ENCODE results near the gene ATL3.
"Not testable (repeated sequence)": the region's sequence is repeated elsewhere in the genome, so short reads cannot be mapped to it uniquely, and the experiment has no call there.

ATL3 gene

DNA sequence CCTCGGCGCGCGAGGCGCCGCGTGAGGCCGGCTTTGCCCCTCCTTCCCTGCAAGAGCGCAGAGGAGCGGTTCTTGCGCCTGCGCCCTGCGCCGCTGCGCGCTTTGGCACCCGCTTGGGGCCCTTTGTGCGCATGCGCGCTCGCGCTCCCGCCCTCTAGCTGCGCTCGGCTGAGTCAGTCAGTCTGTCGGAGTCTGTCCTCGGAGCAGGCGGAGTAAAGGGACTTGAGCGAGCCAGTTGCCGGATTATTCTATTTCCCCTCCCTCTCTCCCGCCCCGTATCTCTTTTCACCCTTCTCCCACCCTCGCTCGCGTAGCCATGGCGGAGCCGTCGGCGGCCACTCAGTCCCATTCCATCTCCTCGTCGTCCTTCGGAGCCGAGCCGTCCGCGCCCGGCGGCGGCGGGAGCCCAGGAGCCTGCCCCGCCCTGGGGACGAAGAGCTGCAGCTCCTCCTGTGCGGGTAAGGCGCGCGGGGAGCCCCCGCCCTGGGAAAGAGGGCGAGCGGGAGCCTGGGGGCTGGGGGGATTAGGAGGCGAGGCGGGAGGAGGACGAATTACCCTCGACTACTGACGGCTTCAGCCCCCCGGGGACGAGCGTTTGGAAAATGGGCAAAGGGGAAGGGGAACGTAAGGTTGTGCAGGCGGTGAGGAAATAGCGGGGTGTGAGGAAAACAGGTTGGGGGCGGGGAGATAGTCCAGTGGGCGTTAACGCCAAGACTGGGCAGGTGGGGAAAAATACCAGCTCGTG, 10.3 kb upstream of the ATL3 start, which contains the start of gene RTN3:
TSS of gene RTN3 (plus strand) at position 180 of the 745 bp plus-strand sequence. CDS start at position 317, 137 bp downstream.
- peak; percentile 96 for DNase-seq (ENCODE audit: low read depth)

DNA sequence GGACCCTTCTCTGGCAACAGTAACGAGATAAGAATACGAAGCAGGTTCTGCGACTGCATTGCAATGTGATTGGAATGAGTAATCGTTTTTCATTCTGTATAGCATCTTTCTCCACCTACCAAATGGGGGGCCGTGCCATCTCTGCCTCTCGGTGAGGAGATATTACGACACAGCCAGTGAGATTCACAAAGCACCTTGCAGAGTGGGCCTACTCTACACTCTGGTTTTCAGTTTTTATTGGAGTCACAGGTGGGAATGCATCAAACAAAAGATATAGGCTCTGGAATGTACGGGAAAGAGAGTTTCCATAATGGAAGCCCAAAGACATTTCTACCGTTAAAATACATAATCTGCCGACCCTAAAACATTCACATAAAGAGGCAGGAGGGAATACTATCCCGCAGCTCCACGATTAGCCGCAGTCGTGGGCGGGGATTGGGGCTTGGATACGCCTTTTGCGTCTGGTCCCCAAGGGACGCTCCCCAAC, 9.7 kb upstream of the ATL3 start:
- DNase-seq (ENCODE audit: low read depth) = no peak

DNA sequence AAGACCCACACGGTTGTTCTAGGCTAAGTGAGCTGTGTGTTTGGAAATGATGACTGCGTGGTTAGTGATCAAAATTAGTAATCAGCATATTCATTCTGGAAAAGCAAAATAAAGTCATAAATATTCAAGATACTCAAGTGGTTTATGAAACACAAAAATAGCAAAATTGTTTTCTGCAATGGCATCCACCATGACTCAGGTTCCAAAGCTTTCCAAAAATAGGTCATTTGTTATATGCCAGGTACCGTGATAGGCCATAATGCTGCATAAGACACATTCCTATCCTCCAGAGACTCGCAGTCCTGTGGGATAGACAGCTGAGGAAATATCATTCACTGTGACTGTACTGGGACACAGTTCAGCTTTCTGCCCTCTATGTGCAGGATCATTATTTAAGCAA, 2.4 kb upstream of the ATL3 start:
- no peak for DNase-seq (ENCODE audit: low read depth)

DNA sequence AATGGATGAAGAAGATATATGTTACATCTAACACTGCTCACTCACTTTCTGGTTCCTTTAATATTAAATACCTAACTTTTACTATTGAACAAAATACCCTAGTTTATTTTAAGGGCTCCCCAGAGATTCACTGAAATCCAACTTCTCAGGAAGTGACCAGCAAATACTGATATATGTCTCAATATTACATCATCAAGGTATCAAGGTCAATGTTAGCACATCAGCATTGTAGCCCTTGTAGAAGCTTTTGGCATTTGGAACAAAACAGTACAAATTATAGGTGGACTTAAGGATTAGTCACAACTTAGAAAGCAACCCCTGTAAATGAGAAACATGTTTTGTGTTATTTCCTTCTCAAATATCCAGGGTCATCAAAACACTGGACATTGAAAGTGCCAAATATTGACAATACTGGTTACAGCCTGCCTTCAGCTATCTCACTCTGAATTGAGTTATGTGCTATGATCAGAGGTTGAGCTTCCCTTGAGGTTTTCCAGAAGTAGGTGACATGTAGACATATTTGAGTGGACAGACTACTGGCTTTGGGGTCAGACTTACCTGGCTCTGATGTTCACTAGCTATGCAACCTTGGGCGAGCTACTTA, 1.9 kb upstream of the ATL3 start:
- DNase-seq (ENCODE audit: low read depth) = no peak

DNA sequence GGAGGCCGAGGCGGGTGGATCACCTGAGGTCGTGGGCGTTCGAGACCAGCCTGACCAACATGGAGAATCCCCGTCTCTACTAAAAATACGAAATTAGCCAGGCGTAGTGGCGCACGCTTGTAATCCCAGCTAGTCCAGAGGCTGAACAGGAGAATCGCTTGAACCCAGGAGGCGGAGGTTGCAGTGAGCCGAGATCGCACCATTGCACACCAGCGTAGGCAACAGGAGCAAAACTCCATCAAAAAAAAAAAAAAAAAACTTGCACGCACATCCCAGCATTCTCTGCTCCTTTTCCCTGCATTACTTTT, 934 bp upstream of the ATL3 start:
- no peak for DNase-seq (ENCODE audit: low read depth)

DNA sequence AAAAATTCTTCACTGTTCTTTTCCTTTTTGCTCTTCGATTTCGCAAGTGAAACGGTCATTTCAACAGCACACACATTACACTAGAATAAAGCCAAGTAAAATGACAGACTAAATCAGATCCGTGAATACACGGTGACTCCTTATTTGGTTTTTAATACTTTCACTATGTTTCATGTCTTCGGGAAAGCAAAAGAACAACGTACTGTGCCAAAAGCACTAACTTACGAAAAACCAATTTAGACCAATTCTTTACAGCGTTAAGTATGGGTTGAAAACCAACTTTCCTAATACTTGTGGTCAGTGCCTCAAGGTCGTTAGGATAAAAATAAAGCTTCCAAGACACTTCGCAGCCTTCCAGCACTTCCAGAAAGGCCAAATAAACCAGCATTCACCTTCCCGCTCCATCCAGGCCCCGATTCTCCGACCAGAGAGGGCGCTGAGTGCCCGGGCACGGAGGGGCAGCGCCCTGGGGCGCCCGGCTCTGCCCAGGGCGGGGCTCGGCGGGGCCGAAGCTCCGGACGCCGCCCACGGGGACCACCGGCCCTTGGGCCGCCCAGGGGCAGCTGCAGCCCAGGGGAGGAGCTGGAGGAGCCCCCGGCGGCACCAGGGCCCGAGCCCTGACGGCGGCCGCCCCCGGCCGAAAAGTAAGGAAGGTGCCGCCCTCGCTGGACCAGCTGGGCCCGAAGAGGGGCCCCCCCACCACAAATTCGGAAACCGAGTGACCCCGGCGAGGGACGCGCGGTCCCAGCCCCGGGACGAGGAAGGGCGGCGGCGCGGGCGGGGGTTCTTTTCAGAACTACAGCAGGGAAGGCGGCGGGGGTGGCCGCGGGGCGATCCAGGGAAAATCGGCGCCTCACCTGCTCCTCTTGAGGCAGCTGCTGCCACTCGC, 499 bp downstream of the ATL3 start:
- no peak for DNase-seq (ENCODE audit: low read depth)

DNA sequence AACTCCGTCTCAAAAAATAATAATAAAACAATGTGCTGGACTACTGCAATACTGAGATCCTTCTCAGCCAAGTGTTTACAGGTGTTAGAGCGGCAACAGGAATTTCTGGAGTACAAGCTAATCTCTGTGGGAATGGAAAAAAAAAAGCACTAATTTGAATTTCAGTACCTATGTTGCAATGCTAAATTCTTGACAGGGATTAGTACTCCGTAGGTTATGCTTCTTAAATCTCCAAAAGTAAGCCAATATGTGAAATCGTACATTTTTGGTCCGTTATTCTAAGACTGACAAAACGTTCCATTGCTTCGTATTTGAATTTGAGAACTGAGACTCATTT, 1.1 kb downstream of the ATL3 start:
- no peak for DNase-seq (ENCODE audit: low read depth)

DNA sequence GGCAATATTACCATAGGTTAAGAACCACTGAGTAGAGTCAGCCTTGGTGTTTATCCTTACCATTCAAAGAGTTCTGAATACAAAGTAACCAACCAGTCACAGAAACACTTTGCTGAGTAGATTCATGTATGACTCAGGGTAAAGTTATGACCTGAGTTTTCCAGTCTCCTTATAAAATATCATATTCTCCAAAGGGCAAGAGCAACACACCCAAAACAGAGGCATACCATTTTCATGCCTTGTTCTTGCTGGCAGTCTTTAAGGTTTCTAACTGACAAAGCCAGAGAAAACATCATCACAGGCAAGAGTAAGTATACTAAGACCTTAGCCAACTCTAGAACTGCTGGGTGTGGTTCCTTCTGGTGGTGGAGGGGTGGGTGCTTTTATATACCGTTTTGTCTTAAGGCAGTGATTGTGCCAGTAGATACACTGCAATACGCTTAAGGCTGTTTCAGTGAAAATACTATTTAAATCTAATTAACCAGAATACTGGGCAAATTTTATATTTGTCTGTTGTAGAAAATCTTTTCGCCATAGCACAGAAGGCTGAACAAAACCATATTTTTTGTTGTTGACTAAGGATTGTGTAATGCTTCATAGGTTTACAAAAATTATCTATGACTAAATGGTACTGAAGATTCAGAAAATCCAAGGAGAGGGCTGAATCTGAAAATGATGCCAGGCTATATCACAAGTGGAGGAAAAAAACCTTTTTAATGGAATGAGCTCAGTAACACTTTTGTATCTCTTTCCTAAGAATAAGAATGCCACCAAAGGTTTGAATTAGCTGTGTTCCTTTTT, 3.0 kb downstream of the ATL3 start:
- no peak for DNase-seq (ENCODE audit: low read depth)

DNA sequence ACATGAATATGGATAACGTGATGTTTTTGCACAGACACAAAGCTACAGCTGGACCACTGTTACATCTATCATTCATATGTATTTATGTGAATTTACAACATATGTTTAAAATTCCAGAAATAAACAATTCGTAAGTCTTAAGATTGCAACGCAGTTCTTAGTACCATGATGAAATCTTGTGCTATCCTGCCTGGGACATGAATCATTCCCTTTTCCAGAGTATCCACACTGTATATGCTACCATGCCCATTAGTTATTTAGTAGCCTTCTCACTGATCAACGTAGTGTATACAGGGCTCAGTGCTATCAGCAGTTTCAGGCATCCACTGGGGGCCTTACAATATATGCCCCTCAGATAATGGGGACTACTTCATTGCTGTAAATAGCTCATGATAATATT, 4.3 kb downstream of the ATL3 start:
- DNase-seq (ENCODE audit: low read depth) = no peak

DNA sequence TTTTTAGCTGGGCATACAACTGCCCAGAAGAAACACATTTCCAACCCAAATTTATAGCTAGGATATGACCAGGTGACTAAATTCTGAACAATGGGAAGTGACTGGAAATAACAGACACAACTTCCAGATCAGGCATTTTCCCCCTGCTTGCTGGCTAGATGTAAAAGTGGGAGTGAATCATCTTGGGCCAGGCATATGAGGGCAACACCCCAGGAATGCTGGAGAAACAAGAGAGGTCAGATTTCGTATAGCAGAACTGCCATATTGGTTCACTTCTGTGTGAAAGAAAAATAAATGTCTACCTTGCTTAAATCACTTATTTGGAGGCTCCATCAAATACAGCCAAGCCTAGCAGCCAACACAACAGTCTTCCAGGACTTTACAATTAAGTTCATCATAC, 7.4 kb downstream of the ATL3 start:
- no peak for DNase-seq (ENCODE audit: low read depth)

DNA sequence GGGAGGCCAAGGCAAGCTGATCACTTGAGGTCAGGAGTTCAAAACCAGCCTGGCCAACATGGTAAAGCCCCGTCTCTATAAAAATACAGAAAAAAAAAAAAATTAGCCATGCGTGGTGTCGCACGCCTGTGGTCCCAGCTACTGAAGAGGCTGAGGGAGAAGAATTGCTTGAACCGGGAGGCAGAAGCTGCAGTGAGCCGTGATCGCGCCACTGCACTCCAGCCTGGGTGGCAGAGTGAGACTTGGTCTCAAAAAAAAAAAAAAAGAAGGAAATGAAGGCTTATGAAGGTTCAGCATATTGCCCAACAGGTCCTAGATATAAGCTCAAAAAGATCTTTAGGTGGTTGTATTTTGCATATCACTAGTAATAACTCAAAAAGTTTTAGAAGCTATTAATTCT, 10.2 kb downstream of the ATL3 start:
- DNase-seq (ENCODE audit: low read depth) = no peak

DNA sequence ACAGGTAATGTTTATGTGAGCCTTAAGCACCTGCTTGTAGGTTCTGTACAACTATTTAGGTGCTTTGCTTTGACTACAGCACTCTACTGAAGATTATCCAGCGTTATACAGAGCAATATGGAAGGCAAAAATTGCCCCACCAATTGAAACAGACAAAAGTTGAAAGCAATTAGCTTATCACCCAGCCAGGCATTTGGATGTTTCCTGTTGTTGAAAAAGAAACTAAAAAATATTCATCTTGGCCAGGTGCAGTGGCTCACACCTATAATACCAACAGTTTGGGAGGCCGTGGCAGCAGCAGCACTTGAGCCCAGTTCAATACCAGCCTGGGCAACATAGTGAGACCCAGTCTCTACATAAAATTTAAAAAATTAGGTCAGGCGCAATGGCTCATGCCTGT, 18.5 kb downstream of the ATL3 start:
- DNase-seq (ENCODE audit: low read depth) = no peak

DNA sequence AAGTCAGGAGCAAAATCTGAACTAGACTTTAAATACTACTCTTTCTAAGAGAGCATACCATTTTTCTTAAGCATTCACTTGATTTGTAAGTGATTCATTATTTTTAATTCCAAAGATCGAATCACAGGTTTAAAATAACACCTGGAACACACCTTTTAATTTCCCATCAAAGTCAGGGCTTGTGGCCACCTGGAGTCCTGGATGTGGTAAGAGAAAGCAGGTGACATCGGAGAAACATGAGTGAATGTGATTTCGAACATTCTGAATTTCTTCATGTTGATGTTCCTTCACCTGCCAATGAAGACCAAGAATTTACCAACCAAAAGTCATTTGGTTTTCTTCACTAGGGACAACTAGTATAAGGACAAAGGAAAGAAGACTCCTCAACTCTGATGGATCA, 28.0 kb downstream of the ATL3 start:
- DNase-seq (ENCODE audit: low read depth) = no peak

DNA sequence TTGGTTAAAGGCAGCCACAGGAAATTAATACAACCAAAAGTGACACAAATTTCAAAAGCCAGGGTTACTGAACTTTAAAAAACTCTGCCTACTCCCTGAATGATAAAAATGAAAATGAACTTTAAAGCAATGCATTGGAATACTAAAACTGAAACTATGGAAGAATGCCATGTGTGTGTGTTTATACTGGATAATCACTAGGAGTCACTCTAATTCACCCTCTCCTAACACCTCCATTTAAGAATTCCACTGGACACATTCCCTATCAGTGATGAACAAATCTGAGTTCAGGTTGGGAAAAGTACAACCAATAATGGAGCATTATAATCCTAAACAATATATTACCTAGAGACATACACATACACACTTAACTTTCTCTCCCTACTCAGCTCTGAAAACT, 29.4 kb downstream of the ATL3 start:
- no peak for DNase-seq (ENCODE audit: low read depth)

DNA sequence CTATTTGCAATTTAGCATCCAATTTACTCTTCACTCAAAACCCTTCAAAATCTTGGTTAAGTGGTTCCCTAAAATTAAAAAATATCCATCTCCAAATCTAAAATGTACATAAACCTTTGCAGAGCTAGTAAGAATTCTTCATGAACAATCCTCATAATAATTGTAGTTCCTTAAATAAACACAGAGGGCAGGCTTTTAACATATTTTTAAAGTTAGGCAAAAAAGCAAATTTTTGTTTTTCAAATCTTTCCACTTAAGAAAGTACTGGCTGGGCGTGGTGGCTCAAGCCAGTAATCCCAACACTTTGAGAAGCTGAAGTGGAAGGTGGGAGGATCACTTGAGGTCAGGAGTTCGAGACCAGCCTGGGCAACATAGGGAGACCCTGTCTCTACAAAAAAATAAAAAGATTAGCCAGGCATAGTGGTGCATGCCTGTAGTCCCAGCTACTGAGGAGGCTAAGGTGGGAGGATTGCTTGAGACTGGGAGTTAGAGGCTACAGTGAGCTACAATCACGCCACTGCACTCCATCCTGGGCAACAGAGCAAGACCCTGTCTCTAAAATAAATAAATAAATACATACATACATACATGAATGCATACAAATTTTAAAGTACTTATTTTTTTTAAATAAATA, 31.9 kb downstream of the ATL3 start:
- no peak for DNase-seq (ENCODE audit: low read depth)

DNA sequence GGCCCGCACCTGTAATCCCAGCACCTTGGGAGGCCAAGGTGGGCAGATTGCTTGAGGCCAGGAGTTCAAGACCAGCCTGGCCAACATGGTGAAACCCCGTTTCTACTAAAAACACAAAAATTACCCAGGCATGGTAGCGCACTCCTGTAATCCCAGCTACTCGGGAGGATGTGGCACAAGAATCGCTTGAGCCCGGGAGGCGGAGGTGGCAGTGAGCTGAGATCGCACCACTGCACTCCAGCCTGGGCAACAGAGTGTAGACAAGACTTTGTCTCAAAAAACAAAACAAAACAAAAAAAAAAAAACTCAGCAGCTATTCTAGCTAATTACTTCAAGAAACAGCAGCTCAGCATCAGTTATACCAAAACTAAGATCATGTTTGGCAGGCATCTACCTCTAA, 32.7 kb downstream of the ATL3 start:
- DNase-seq (ENCODE audit: low read depth) = not testable (repeated sequence)

DNA sequence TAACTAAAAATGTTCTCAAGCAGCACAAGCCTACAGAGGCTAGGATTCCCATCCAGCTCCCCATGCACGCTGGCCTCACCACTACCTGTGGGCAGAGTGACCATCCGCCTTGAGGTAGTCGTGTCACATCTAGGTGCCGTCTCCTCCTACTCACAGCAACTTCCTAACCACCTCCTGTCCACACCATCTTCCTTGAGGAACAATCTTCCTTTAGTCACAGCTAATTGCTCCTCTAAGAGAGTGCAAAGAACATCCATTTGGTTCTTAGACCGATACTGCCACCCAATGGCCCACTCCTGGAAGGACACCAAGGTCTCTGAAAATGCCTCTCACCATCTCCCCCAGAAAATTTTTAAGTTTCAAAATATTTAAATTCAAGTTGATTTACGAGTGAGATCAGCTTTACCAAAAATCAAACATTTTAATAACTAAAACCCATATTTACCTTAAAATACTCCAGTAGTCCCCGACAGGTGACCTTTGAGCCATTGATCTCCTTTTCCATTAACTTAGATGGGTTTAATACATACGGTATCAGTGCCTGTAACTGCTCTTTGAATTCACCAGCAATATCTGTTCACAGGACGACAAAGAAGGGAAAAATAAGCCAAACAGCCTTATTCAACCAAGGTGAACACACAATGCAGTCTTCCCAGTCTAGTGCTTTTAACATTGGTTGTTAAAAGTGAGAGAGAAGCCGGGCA, 35.3 kb downstream of the ATL3 start:
- peak; percentile 23 for DNase-seq (ENCODE audit: low read depth)

DNA sequence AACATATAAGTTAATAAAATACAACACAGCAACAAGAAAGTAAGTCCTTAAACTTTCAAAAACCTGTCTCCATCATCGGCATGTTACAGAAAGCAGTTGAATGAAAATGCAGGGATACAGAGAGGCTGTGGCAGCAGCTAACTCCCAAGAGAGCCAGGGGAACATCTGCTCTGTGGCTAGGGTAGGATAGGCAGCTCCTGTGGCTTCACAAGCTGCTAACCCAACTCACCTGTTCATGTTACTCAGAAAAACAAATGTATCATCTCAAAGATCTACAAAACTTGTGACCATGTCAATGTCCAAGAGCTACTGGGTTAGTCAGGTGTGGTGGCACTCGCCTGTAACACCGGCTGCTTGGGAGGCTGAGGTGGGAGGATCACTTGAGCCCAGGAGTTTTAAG, 41.8 kb downstream of the ATL3 start:
- no peak for DNase-seq (ENCODE audit: low read depth)

DNA sequence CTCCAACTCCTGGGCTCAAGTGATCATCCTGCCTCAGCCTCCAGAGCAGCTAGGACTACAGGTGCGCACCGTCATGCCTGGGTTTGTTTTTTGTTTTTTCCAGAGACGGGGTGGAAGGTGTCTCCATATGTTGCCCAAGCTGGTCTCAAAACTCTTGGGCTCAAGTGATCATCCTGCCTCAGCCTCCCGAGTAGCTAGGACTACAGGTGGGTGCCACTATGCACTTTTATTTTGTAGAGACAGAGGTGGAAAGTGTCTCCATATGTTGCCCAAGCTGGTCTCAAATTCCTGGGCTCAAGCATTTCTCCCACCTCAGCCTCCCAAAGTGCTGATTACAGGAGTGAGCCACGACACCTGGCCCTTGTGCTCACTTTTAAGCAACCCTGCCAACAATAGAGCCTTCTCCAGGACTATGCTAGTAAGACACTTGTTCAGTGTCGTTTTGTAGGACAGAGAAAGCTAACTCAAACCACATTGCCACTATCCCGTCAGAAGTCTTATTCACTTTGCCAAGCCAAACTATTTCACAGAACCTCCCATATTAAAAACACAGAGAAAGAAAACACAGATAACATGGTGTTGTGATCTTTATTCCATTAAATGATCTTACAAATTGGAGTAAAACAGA, 47.5 kb downstream of the ATL3 start:
- DNase-seq (ENCODE audit: low read depth) = no peak

DNA sequence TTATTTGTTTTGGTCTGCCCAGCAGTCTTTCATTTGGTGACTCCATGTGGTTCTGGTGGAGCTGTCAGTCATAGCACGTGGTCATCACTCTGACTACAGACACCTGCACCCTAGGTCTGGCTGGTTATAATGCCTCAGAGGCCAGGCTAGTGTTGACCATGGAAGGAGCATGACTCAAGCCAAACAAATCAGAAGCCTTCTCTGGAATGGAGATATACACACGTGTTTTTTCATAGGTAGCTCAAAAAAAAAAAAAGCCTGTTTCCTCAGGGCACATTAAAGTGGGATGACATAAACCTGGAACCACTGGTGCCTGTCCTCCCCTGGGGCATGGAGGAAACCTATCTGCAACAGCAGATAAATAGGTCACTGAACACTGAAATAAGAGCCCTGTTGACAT, 48.9 kb downstream of the ATL3 start:
- no peak for DNase-seq (ENCODE audit: low read depth)

DNA sequence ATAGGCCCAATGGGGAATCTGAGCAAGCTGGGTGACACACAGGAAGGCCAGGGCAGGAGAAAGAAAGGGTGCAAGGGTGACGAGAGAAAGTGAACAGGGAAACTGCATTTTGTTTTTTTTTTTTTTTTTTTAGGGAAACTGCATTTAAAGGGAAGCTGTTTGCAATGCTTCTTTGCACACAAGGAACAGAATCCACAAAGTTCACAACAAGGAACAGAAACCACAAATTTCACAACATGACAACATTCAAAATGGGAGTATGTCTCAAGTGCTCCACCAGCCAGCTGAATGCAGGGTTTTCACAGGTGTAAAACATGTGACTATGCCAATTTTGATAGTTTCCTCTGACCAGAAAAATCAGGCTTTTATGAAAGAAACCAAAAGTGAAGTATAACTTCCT, 50.1 kb downstream of the ATL3 start:
- no peak for DNase-seq (ENCODE audit: low read depth)
